ENCODE data around the gene MBOAT1.
A peak's percentile ranks its signal among the peaks of the same experiment; 100 is the strongest.

Gene MBOAT1

DNA sequence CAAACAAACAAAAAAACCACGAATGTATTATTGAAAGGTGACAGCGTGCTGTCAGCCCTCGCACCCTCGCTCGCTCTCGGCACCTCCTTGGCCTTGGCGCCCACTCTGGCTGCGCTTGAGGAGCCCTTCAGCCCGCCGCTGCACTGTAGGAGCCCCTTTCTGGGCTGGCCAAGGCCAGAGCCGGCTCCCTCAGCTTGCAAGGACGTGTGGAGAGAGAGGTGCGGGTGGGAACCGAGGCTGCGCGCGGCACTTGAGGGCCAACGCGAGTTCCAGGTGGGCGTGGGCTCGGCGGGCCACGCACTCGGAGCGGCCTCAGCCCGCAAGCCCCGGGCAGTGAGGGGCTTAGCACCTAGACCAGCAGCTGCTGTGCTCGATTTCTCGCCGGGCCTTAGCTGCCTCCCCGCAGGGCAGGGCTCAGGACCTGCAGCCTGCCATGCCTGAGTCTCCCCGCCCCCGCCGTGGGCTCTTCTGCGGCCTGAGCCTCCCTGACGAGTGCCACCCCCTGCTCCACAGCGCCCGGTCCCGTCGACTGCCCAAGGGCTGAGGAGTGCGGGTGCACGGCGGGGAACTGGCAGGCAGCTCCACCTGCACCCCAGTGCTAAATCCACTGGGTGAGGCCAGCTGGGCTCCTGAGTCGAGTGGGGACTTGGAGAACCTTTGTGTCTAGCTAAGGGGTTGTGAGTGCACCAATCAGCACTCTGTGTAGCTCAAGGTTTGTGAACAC is 20.9 kb upstream of the MBOAT1 start:
- DNase-seq = no peak

GRCh38 chr6:20232188-20232587 is 19.9 kb upstream of the MBOAT1 start:
- DNase-seq = no peak

- DNase-seq = no peak
Measured at GRCh38 chr6:20230401-20231119, 18.3 kb upstream of the MBOAT1 start.

DNA sequence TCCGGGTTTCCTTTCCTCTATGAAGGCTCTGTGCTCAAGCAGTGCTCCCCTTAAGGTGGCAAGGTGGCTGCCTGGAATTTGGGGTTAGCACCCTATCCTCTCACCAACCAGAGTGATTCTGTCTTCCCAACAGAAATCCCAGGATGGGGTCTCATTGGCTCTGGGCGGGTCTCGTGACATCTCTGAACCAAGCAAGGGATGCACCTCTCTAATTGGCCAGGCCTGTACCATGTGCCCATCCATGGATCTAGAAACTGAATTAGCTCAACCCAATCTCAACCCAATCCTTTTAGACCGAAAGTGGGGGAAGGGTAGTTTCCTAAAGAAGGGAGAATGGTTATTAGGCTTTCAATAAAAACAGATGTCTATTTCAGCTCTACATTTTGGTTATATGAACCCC is 17.6 kb upstream of the MBOAT1 start:
- no peak for DNase-seq

DNA sequence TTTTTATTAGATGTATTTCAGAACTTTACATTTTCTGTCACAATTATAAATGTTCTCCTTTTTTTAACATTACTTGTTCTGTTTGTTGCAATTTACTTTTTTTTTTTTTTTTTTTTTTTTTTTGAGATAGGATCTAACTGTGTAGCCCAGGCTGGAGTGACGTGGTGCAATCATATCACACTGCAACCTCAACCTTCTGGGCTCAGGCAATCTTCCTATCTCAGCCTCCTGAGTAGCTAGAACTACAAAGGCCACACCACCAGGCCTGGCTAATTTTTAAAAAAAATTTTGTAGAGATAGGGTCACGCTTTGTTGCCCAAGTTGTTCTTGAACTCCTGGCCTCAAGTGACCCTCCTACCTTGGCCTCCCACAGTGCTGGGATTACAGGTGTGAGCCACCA is 15.1 kb upstream of the MBOAT1 start:
- no peak for DNase-seq

GRCh38 chr6:20223141-20223540 is 10.9 kb upstream of the MBOAT1 start:
- no peak for DNase-seq

GRCh38 chr6:20221421-20221820 is 9.2 kb upstream of the MBOAT1 start:
- no peak for DNase-seq

DNA sequence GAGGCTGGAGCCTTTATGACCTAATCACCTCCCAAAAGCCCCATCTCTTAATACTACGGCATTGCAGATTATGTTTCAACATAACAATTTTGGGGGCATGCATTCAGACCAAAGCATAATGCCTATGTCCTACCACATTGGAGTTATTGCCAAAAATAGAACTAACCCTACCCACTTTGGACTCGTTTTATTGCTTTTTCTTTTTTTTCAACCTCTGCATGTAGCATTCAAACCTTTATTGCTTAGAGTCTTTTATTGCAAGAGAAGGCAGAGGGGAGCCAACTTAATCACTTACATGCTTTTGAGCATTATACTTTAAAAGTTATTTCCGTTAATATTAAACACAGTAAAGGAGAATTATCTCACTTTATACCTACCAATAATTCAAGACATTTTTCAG is 8.1 kb upstream of the MBOAT1 start:
- DNase-seq = no peak

GRCh38 chr6:20217891-20218290 is 5.6 kb upstream of the MBOAT1 start:
- no peak for DNase-seq

DNA sequence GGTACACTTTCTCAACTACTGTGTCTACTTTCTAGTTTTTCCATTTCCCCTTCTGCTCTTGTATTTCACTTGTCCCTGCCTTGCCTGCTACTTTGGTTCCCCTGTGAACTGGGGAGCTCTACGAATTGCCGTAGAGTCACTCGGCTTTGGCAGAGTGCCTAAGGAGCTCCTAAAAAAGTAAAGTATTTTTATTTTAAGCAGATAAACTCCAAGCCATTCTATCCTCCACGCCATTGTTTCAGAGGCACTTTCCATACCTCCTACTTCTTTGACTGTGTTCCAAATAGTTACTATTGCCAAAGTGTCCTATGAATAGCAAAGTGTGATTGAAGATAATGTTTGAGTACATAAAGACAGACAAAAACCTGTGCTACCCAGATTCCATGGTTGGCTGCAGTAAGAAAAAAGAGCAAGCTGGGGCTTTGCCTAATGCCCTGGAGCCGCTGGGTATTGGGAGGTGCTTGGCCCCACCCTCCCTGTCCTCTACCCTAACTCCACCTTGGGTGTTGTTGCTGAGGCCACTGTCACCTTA is 5.1 kb upstream of the MBOAT1 start:
- no peak for DNase-seq

- DNase-seq = no peak
Measured at GRCh38 chr6:20215310-20215709, 3.0 kb upstream of the MBOAT1 start.

DNA sequence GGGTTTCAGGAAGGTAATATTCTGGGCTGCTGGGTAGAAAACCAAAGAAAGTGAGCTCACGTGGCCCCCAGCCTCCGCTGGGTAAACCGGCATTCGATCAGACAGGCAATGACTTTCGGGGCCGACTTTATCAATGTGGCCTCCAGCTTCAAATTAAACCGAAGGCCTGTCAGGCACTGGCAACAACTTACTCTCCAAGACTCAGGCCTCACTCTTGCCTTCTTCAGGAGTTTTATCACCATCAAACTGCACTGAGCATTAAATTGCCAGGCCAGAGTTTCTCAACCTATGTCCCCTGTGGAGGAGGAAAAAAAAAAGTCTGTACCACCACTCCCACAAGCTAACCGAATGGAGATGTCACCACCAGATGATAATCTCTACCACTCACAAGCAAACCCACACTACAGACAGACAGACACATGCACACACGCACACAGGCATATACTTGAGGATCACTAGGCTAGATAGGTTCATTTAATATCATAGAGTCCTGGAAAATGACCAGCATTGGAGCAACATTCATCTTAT is 1.1 kb upstream of the MBOAT1 start:
- DNase-seq = no peak

- peak; percentile 58 for DNase-seq
Measured at GRCh38 chr6:20211941-20212391, 303 bp downstream of the MBOAT1 start.

GRCh38 chr6:20211037-20211940 is 980 bp downstream of the MBOAT1 start:
- no peak for DNase-seq

- DNase-seq = no peak
Measured at GRCh38 chr6:20210158-20210557, 2.1 kb downstream of the MBOAT1 start.

DNA sequence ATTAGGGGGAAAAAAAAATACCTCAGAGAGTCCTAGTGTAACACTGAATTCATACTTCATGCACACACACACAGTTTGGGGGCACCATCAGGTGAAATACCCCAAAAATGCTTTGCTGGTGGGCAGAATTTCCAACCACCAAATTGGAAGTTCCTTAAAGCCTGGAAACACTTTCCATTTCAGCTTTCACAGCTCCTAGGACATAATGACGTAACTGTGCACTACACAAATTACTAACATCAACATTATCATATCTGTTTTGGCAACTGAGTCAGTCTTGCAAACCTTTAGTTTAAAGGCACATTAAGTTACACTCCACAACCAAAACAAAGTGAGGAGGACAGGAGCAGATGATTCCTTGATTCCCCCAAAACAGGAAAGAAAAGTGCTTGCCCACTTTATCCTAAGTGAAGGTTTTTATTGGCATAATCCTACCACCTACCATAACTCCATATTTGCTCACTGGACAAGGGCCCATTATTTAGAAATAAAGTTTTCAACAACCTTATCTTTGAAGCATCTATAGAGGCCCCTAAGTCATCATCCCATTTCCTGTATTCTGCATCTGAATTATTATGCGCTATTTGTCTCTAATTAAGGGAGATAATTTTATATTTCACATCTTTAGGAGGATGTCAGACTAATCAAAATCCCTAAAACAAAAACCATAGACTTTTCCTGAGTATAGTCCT is 3.4 kb downstream of the MBOAT1 start:
- no peak for DNase-seq

- DNase-seq = no peak
Measured at GRCh38 chr6:20207088-20207418, 5.2 kb downstream of the MBOAT1 start.

DNA sequence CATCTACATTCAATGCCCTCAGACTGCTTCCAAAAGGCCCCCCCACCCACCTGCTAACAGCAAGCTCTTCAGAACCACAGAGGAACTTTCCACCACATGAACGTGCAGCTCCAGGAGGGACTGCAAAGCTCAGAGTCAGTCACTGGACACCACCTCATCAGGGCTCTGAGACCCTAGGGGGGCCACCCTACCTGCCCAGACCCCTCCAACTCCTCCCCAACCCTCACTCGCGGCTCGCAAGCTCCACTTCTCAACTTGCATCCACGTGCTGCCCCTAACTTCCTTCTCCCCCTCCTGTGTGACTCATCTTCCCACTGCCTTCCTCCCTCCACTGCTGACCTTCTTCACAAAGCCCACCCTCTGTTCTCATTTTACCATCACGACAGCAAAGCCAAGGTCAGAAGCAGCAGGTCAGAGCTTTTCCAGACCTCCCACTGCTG is 6.5 kb downstream of the MBOAT1 start:
- DNase-seq = no peak

- DNase-seq = no peak
Measured at GRCh38 chr6:20204512-20204894, 7.8 kb downstream of the MBOAT1 start.

- DNase-seq = peak in 1 of 2 experiments; percentile 58
Measured at GRCh38 chr6:20203561-20204511, 8.4 kb downstream of the MBOAT1 start.

- no peak for DNase-seq
Measured at GRCh38 chr6:20202699-20203302, 9.5 kb downstream of the MBOAT1 start.

Data from NCI-H1930 (cell line).